GM19351 (cell line): Measurements from ENCODE around the gene HAGH.

Source experiments
- ATAC-seq: cut with Tn5 transposase; IDR thresholded peaks from one replicate; pipeline ENCODE4 v1.9.1; 2021; ENCODE audit warnings: mild to moderate bottlenecking, moderate library complexity; ENCODE audit not compliant: unreplicated experiment

HAGH gene

GRCh38 chr16:1765826-1766225, 60.8 kb downstream of the HAGH start:
- ATAC-seq: no peak

- no peak for ATAC-seq
Measured at GRCh38 chr16:1764971-1765370, 61.7 kb downstream of the HAGH start.

- ATAC-seq: no peak
Measured at GRCh38 chr16:1763521-1764511, 62.8 kb downstream of the HAGH start.

GRCh38 chr16:1762879-1763520, 63.6 kb downstream of the HAGH start:
- no peak for ATAC-seq

GRCh38 chr16:1762196-1762878, 64.3 kb downstream of the HAGH start:
- ATAC-seq: no peak

GRCh38 chr16:1761751-1762150, 64.9 kb downstream of the HAGH start:
- no peak for ATAC-seq

GRCh38 chr16:1760911-1761310, 65.7 kb downstream of the HAGH start:
- no peak for ATAC-seq

GRCh38 chr16:1759511-1759910, 67.1 kb downstream of the HAGH start:
- no peak for ATAC-seq

GRCh38 chr16:1758923-1759322, 67.7 kb downstream of the HAGH start:
- no peak for ATAC-seq

- ATAC-seq: no peak
Measured at GRCh38 chr16:1757714-1758461, 68.7 kb downstream of the HAGH start.
